Testis (tissue), 3 donors: ENCODE data around the gene CCNK. TPM values are rescaled to one million over a fixed set of nuclear protein-coding genes. Genes with fewer than 3 reads are reported as not detected.

ENCODE experiments used
- DNase-seq: peaks from one replicate; pipeline ENCODE4 v3.0.0-alpha.2; 2019
- H3K27ac ChIP-seq, 2 donors: fragments of 200-600 bp; sonication (generic); one replicate each; pipeline ENCODE4 v1.5.1; 2019
- H3K27me3 ChIP-seq: fragments of 200-600 bp; sonication (generic); one replicate; pipeline ENCODE4 v1.5.1; 2019
- H3K36me3 ChIP-seq: fragments of 200-600 bp; sonication (generic); one replicate; pipeline ENCODE4 v1.5.1; 2017; ENCODE audit warnings: low read depth; ENCODE audit errors: missing control alignments
- H3K4me1 ChIP-seq: fragments of 200-600 bp; sonication (generic); one replicate; pipeline ENCODE4 v1.5.1; 2019
- H3K4me3 ChIP-seq, 2 donors: fragments of 200-600 bp; sonication (generic); one replicate each; pipeline ENCODE4 v1.5.1; 2017 to 2019
- H3K9me3 ChIP-seq: fragments of 200-600 bp; sonication (generic); one replicate; pipeline ENCODE4 v1.5.1; 2017
- POLR2A ChIP-seq: fragments of 450-650 bp; IDR thresholded peaks from one replicate; pipeline ENCODE4 v1.6.1; 2017; ENCODE audit warnings: antibody characterized with exemption, mild to moderate bottlenecking, moderate library complexity
- WGBS, 2 donors: methylation state at CpG; one replicate each; pipeline ENCODE4 v1.1.5; 2018; 5-methylcytosine and 5-hydroxymethylcytosine counted together
- intact Hi-C: fragments of 100-400 bp; cut with DNase I; formaldehyde crosslinking; loops from one replicate; pipeline ENCODE4 v1.15.1; 2023; ENCODE audit warnings: low total_unique reads
- polyA plus RNA-seq: library from polyadenylated mRNA; stranded (reverse); fragments of 350-450 nt; fragmentation: Illumina TruSeq; extraction: RNeasy Lipid Tissue Mini Kit (QIAGEN cat#74804); gene quantifications from one replicate; pipeline ENCODE4 v1.2.3, GENCODE V29; 2014; ENCODE audit warnings: low read depth, low replicate concordance; ENCODE audit not compliant: insufficient read depth
- total RNA-seq, 2 donors: library from RNA; depleted of rRNA; stranded (reverse); fragments of >200 nt; gene quantifications; one replicate each; pipeline ENCODE4 v1.2.3, GENCODE V29; 2016
- TF ChIP-seq, protein P1 (sequence below), 3 experiments: fragments of 450-650 bp in 2 of 3; fragments of 200-600 bp in 1 of 3; sonication (generic) in 1 of 3; IDR thresholded peaks; one replicate each; pipeline ENCODE4 v1.5.1; 2016 to 2019; ENCODE audit warnings: antibody characterized with exemption in 3 of 3, mild to moderate bottlenecking in 2 of 3, moderate library complexity in 1 of 3

CCNK gene
- total and polyA plus RNA-seq, 3 donors from 2014 or later, result 69.1 to 134 (median 73.1) TPM

DNA sequence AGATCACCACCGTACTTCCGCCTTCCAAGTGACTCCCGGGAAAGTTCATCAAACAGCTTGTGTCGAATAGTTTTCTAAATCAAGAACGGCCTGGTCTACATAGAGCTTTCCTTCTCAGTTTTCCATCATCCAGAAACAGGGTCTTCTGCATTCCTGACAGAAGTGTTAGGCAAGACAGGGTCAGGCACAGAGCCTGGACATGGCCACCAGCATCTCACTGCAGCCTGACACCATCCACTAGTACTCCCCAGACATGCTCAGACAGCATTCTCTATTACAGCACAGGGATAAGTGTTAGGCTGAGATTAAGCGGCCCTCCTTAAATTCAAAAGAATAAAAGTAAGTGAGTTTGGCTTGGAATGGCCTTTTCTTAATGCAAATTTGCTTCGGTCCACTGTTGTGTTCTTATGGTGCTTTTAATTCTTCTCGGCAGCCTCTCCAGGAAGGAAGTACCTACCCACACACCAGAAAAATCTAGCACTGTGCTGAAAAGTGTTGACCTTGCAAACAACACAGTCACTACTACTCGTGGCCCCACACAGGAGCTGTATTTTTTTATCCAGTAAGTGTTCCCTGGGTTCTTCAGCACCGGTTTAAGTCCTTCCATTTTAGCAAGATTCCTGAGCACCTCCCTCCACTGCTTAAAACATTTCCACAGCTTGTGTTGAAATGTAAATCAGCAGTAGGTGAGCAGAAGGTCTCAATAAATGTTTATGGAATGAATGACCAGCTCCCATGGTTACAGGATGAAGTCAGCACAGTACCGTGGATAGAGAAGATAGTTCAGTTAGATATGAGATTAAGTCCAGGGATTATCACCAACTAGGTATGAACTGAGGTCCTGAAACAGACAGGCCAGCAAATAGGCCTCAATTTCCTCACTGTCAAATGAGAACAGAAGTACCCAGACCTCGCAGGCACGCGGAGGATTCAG, 44.7 kb upstream of the CCNK start:
- Histone ChIP-seq H3K36me3 (no peaks in the 10 kb centered on the region), H3K9me3 (no peaks in the 10 kb centered on the region), H3K4me3 (no peak overlapping the region), H3K4me1 (no peaks in the 10 kb centered on the region), H3K27ac (no peak overlapping the region), H3K27me3 (no peaks in the 10 kb centered on the region)
- 84 to 87% methylated on average over 14 of the region's 14 CpGs for WGBS, 2 donors
- DNase-seq, result no peak
- TF ChIP-seq, protein P1, sequence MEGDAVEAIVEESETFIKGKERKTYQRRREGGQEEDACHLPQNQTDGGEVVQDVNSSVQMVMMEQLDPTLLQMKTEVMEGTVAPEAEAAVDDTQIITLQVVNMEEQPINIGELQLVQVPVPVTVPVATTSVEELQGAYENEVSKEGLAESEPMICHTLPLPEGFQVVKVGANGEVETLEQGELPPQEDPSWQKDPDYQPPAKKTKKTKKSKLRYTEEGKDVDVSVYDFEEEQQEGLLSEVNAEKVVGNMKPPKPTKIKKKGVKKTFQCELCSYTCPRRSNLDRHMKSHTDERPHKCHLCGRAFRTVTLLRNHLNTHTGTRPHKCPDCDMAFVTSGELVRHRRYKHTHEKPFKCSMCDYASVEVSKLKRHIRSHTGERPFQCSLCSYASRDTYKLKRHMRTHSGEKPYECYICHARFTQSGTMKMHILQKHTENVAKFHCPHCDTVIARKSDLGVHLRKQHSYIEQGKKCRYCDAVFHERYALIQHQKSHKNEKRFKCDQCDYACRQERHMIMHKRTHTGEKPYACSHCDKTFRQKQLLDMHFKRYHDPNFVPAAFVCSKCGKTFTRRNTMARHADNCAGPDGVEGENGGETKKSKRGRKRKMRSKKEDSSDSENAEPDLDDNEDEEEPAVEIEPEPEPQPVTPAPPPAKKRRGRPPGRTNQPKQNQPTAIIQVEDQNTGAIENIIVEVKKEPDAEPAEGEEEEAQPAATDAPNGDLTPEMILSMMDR (IDR thresholded peaks at IDR 0.05), result no peak
- TF ChIP-seq POLR2A, result no peak
- intact Hi-C loops, result no loop called here

DNA sequence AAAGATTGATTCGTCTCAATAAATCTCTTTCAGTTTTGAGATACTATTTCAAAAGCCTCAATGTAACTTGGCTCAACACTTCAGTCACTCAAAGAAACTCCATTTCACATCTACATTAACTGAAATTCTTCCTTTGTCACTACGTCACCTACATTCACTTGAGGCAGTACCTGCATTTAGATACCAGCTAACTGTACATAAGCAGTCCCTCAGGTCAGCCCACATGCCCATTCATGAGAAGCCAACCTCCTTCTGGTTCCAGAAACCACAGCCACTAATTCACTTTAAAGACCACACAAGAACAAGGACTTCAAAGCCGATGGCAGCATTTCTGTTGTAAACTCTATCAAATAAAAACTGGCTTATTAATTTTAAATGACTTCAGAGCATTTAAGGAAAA, 43.5 kb upstream of the CCNK start:
- no peak overlapping the region for H3K4me3 ChIP-seq
- 78 to 81% methylated on average over 3 of the region's 3 CpGs for WGBS, 2 donors
- no peaks in the 10 kb centered on the region for H3K36me3 ChIP-seq
- TF ChIP-seq POLR2A, result no peak
- TF ChIP-seq, protein P1 (IDR thresholded peaks at IDR 0.05), result no peak
- no peaks in the 10 kb centered on the region for H3K27me3 ChIP-seq
- no peak overlapping the region for H3K27ac ChIP-seq
- no peaks in the 10 kb centered on the region for H3K4me1 ChIP-seq
- intact Hi-C loops, result no loop called here
- DNase-seq, result no peak
- H3K9me3 ChIP-seq, result no peaks in the 10 kb centered on the region

GRCh38 chr14:99440278-99440677, 40.9 kb upstream of the CCNK start:
- Histone ChIP-seq H3K9me3 (no peaks in the 10 kb centered on the region), H3K27me3 (no peaks in the 10 kb centered on the region), H3K36me3 (no peaks in the 10 kb centered on the region), H3K4me1 (no peaks in the 10 kb centered on the region), H3K27ac (no peak overlapping the region), H3K4me3 (no peak overlapping the region)
- WGBS, 2 donors, result 90 to 92% methylated on average over 14 of the region's 14 CpGs
- DNase-seq, result no peak
- intact Hi-C loops, result no loop called here
- TF ChIP-seq POLR2A, result no peak
- TF ChIP-seq, protein P1 (IDR thresholded peaks at IDR 0.05), result no peak

GRCh38 chr14:99441157-99441870, 39.9 kb upstream of the CCNK start:
- Histone ChIP-seq H3K4me3 (no peak overlapping the region), H3K27ac (no peak overlapping the region), H3K9me3 (no peaks in the 10 kb centered on the region), H3K4me1 (no peaks in the 10 kb centered on the region), H3K36me3 (no peaks in the 10 kb centered on the region), H3K27me3 (no peaks in the 10 kb centered on the region)
- no peak for DNase-seq
- TF ChIP-seq POLR2A, result no peak
- TF ChIP-seq, protein P1 (IDR thresholded peaks at IDR 0.05), result no peak
- intact Hi-C loops, result no loop called here
- WGBS, 2 donors, result 91 to 93% methylated on average over 9 to 11 of the region's 11 CpGs
